Smooth muscle cell (in vitro differentiated cells): ENCODE results near the gene VPS4A. TPM values are rescaled to one million over a fixed set of nuclear protein-coding genes. Genes with fewer than 3 reads are reported as not detected.
A peak's percentile ranks its signal among the peaks of the same experiment; 100 is the strongest.

Experiments
- DNase-seq: peaks from one replicate; lab custom pipeline; 2025; ENCODE audit not compliant: unreplicated experiment; lab: John Stamatoyannopoulos, UW
- H2AFZ ChIP-seq: fragments of 200-600 bp; sonication (generic); 2 replicates; pipeline ENCODE4 v1.6.0; 2016; ENCODE audit warnings: antibody characterized with exemption, low read depth, mild to moderate bottlenecking
- H3F3A ChIP-seq: fragments of 200-600 bp; sonication (generic); 2 replicates; pipeline ENCODE4 v1.6.0; 2017; ENCODE audit warnings: antibody characterized with exemption, low read depth
- H3K27ac ChIP-seq: fragments of 200-600 bp; sonication (generic); 2 replicates; pipeline ENCODE4 v1.5.1; 2016; ENCODE audit warnings: low read depth, mild to moderate bottlenecking
- H3K27me3 ChIP-seq: fragments of 200-600 bp; sonication (generic); 2 replicates; pipeline ENCODE4 v1.6.1; 2016; ENCODE audit warnings: low read depth, mild to moderate bottlenecking
- H3K36me3 ChIP-seq: fragments of 200-600 bp; sonication (generic); 2 replicates; pipeline ENCODE4 v1.5.1; 2016; ENCODE audit warnings: low read depth
- H3K4me1 ChIP-seq: fragments of 200-600 bp; sonication (generic); 2 replicates; pipeline ENCODE4 v1.5.1; 2016; ENCODE audit warnings: low read depth
- H3K4me2 ChIP-seq: fragments of 200-600 bp; sonication (generic); 2 replicates; pipeline ENCODE4 v1.6.0; 2016; ENCODE audit warnings: mild to moderate bottlenecking
- H3K4me3 ChIP-seq: fragments of 200-600 bp; sonication (generic); 2 replicates; pipeline ENCODE4 v1.5.1; 2016; ENCODE audit warnings: mild to moderate bottlenecking
- H3K79me2 ChIP-seq: fragments of 200-600 bp; sonication (generic); 2 replicates; pipeline ENCODE4 v1.6.0; 2016; ENCODE audit warnings: low read depth, mild to moderate bottlenecking
- H3K9ac ChIP-seq: fragments of 200-600 bp; sonication (generic); 2 replicates; pipeline ENCODE4 v1.6.0; 2016; ENCODE audit warnings: low read depth
- H3K9me3 ChIP-seq: fragments of 200-600 bp; sonication (generic); replicated peaks from 2 replicates; pipeline ENCODE4 v1.5.1; 2016; ENCODE audit warnings: low read depth
- H4K20me1 ChIP-seq: fragments of 200-600 bp; sonication (generic); 2 replicates; pipeline ENCODE4 v1.6.0; 2016; ENCODE audit warnings: low read depth
- CTCF ChIP-seq: fragments of 200-600 bp; sonication (generic); IDR thresholded peaks from 2 replicates; pipeline ENCODE4 v1.5.1; 2017; ENCODE audit warnings: borderline replicate concordance, mild to moderate bottlenecking, antibody characterized with exemption; ENCODE audit not compliant: insufficient read depth, poor library complexity, severe bottlenecking
- WGBS: methylation state at CpG from one replicate; pipeline ENCODE4 v1.1.7; 2016; ENCODE audit warnings: low lambda C conversion rate; 5-methylcytosine and 5-hydroxymethylcytosine counted together
- polyA plus RNA-seq: library from polyadenylated mRNA; unstranded; fragments of >200 nt; fragmentation: Nextera tagmentation; extraction: Ambion mirVana; gene quantifications from 2 replicates; pipeline ENCODE4 v1.2.1, GENCODE V29; 2016
- total RNA-seq: library from RNA; depleted of rRNA; stranded (reverse); fragments of >200 nt; gene quantifications from 2 replicates; pipeline ENCODE4 v1.2.3, GENCODE V29; 2014

The VPS4A gene
- total and polyA plus RNA-seq, 2 experiments from 2014 or later = 18.7 to 39.9 TPM

- Histone ChIP-seq H4K20me1 (no peaks in the 10 kb centered on the region), H3K4me2 (peak within 1 kb of the TSS; percentile 97), H3K36me3 (no peaks in the 10 kb centered on the region), H3K4me1 (peaks cover 17% of the 10 kb centered on the region), H3K9me3 (no peaks in the 10 kb centered on the region), H3K4me3 (peak within 1 kb of the TSS; percentile 83), H3K9ac (peak within 1 kb of the TSS; percentile 82), H3K27me3 (no peaks in the 10 kb centered on the region), H3K79me2 (peaks cover 33% of the 10 kb centered on the region), H3F3A (no peaks in the 10 kb centered on the region), H3K27ac (peak within 1 kb of the TSS; percentile 70), H2AFZ (peak within 1 kb of the TSS; percentile 78)
- 2% methylated on average over 69 of the region's 77 CpGs for WGBS
- TF ChIP-seq CTCF = peak; percentile 74
- peak; percentile 73 for DNase-seq
These were observed 28.3 kb downstream of the VPS4A start, which contains the start of the genes COG8 and NIP7 for GRCh38 chr16:69339289-69340094. TSS of gene COG8 (minus strand) at chr16:69339564. CDS start at chr16:69339552, 12 bp downstream. TSS of gene NIP7 (plus strand) at chr16:69339772. CDS start at chr16:69339830, 58 bp downstream.

- peak overlapping the region; percentile 90 for H3K4me2 ChIP-seq
- no peak for TF ChIP-seq CTCF
- no peaks in the 10 kb centered on the region for H3K9me3 ChIP-seq
- H3K27me3 ChIP-seq = no peaks in the 10 kb centered on the region
- WGBS = 9% methylated on average over 16 of the region's 16 CpGs
- peak overlapping the region; percentile 69 for H3K9ac ChIP-seq
- H3K79me2 ChIP-seq = peaks cover 33% of the 10 kb centered on the region
- no peaks in the 10 kb centered on the region for H3F3A ChIP-seq
- H3K4me3 ChIP-seq = peak overlapping the region; percentile 83
- peak overlapping the region; percentile 70 for H3K27ac ChIP-seq
- no peaks in the 10 kb centered on the region for H3K36me3 ChIP-seq
- no peaks in the 10 kb centered on the region for H4K20me1 ChIP-seq
- DNase-seq = no peak
- H3K4me1 ChIP-seq = peaks cover 17% of the 10 kb centered on the region
- H2AFZ ChIP-seq = peak overlapping the region; percentile 41
These were observed 29.0 kb downstream of the VPS4A start for GRCh38 chr16:69340095-69340644.

GRCh38 chr16:69344171-69344570 is 33.0 kb downstream of the VPS4A start:
- H3F3A ChIP-seq = peaks cover 3% of the 10 kb centered on the region
- H4K20me1 ChIP-seq = no peaks in the 10 kb centered on the region
- H3K79me2 ChIP-seq = peaks cover 21% of the 10 kb centered on the region
- no peak overlapping the region for H3K9ac ChIP-seq
- H3K4me1 ChIP-seq = peaks cover 9% of the 10 kb centered on the region
- H2AFZ ChIP-seq = no peak overlapping the region
- no peaks in the 10 kb centered on the region for H3K9me3 ChIP-seq
- no peaks in the 10 kb centered on the region for H3K27me3 ChIP-seq
- no peak for DNase-seq
- H3K4me2 ChIP-seq = no peak overlapping the region
- no peak overlapping the region for H3K27ac ChIP-seq
- no peaks in the 10 kb centered on the region for H3K36me3 ChIP-seq
- no peak for TF ChIP-seq CTCF
- H3K4me3 ChIP-seq = no peak overlapping the region
- 100% methylated on average over 5 of the region's 5 CpGs for WGBS
